HG02840 (cell line): ENCODE results near the gene RTP3.
A peak's percentile ranks its signal among the peaks of the same experiment; 100 is the strongest.
"Not testable (repeated sequence)": the region's sequence is repeated elsewhere in the genome, so short reads cannot be mapped to it uniquely, and the experiment has no call there.

ENCODE experiments used
- ATAC-seq: cut with Tn5 transposase; IDR thresholded peaks from one replicate; pipeline ENCODE4 v1.9.1; 2021; ENCODE audit warnings: mild to moderate bottlenecking, moderate library complexity, moderate number of reproducible peaks; ENCODE audit not compliant: unreplicated experiment, low FRiP score

RTP3 gene

DNA sequence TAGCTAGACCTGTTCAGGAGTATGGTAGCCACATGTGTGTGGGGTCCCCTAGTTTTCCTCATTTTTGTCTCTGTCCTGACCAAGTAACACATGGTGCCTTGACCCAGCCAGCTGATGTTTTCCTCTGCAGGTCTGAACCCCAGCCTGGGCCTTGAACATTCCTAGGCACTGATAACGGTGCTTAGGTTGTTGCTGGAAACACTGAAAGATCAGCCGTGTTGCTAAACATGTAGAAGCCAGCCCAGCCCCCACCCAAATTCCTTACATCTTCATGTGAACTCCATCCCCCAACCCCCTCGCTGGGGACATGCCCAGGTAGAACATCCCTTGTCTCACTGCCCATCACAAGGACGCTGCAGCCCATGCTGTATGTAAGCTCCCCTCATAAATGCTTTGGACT is 18.7 kb downstream of the RTP3 start:
- no peak for ATAC-seq

DNA sequence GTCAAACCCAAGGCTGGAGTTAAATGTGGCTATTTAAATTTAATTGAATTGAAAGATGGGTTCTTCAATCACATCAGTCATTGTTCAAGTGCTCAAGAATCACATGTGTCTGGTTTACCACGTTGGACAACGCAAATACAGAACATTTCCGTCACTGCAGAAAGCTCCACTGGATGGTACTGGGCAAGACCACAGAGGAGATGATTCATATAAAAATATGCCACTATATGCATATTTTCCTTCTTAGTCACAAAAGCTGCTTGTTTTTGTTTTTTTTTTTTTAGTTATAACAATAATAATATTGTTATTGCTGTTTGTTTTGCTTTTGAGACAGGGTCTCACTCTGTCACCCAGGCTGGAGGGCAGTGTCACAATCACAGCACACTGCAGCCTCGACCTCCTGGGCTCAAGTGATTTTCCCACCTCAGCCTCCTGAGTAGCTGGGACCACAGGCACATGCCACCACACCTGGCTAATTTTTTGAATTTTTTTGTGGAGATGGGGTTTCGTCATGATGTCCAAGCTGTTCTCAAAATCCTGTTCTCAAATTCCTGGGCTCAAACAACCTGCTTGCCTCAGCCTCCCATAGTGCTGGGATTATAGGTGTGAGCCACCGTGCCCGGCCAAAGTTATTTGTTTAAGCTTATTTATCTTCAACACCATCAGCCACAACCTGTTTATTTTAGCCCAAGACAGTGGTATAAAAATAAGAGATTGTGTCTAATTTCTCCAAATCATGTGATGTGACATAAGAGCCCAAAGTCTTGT is 19.4 kb downstream of the RTP3 start:
- no peak for ATAC-seq

DNA sequence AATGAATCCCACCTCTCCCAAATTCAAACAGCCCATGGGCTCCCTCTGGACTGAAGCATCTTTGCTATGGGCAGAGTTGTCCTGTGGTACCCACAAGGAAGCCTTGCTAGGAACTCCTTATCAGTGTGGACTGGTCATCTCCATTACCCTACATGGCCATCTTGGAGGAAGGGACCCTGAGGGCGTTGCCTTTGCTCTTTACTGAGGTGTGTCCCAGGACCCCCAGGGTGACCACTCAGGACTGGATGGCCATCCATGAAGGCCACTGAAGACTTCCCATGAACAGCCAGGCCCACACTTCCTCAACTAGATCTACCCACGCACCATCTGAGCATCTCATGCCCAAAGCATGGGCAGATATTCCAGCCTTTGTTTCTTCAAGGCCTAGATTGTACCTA is 20.0 kb downstream of the RTP3 start:
- no peak for ATAC-seq

DNA sequence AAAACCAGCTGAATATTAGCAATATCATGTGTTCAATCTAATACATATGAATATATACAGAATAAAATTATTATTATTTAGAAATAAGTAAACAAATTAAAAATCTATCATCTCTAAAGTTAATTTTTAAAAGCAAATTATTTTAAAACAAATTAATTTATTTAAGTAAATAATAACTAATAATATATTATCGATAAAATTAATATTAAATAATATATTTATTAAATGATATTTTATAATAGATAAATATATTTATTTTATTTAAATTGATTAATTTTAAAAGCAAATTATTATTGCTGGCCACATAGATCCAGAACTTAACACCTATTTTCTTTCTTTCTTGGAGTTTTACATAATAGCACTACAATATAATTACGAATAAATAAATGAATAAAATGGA is 22.2 kb downstream of the RTP3 start:
- ATAC-seq = no peak

DNA sequence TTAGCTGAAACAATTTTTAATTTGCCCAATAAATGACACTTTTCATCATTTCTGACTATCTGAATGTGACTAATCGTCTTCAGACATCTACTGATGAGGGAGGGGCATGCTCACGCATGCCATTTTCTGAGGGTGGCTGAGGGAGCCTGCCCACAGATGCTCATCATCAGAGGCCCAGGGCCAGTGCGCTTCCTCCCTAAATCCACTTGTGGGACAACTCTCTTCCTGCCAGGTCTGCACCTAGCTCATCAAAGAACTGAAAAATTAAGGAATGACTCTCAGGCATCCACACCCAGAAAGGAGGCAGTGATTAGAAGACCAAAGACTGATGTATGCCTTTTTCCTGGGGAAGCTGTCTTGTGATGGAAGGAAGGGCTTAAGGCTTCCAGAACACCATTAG is 22.8 kb downstream of the RTP3 start:
- ATAC-seq = no peak

DNA sequence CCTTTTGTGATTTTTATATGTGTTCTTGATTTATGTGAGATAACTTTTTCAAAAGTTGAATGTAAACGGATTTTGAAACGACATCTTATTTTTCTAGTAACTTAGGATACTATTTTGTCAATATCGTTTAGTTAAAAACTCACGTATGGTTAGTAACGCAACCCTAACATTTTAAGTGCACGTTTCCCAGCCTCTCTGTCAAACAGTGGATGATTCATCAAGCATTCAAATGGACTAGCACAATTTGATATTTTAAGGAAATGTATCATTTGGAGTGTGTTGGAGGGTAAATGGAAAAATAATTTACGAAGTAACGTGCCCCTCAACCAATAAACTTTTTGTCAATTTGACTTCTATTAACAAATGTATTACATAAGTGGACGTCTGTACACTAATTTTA is 23.3 kb downstream of the RTP3 start:
- no peak for ATAC-seq

DNA sequence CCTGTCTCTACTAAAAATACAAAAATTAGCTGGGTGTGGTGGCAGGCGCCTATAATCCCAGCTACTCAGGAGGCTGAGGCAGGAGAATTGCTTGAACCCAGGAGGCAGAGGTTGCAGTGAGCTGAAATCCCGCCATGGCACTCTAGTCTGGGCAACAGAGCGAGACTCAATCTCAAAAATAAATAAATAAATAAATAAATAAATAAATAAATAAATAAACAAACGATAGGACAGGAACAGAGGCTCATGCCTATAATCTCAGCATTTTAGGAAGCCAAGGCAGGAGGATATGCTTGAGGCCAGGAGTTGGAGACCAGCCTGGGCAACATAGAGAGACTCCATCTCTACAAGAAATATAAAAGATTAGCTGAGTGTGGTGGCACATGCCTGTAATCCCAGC is 24.4 kb downstream of the RTP3 start:
- ATAC-seq = not testable (repeated sequence)

DNA sequence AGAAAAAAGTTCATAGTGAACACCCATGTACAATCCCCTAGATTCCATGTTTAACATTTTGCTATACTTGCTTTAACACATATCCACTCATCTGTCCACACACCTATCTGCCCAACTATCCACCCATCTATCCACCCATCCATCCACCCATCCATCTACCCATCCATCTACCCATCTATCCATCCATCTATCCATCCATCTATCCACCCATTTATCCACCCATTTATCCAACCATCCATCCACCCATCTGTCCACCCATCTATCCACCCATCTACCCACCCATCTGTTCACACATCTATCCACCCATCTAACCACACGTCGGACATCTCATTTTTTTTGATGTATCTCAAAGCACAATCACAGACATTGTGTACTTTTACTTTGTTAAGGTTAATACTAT is 25.8 kb downstream of the RTP3 start:
- no peak for ATAC-seq

DNA sequence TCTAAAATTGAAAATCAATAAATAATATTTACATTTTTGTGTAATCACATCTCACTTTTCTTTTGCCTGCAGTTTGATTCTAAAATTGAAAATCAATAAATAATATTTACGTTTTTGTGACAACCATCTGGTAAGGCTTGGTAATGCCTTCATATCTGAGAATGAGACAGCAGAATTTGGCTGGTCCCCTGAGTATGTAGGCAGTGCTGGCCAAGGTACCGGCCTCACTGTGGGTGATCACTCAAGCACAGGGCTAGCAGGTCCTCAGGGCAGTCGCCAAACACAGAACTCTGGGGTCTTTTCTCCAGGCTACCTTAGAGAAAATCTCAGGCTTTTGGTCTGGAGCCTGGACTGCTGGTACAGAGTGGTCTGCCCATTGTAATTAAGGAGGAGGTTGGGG is 26.2 kb downstream of the RTP3 start:
- no peak for ATAC-seq

DNA sequence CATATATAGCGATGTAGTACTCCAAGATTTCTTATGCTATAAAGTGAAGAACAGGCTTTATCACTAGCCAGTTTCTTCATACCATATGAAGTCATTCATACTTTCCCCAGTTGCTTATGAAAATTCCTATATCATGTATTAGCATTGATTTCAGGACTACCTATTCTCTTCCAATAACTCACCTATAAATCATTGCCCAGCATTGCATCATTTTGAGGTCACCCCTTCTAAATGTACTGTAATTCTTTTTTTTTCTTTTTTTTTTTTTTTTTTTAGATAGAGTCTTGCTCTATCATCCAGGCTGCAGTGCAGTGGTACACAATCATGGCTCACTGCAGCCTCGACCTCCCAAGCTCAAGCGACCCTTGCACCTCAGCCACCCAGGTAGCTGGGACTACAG is 27.1 kb downstream of the RTP3 start:
- no peak for ATAC-seq

DNA sequence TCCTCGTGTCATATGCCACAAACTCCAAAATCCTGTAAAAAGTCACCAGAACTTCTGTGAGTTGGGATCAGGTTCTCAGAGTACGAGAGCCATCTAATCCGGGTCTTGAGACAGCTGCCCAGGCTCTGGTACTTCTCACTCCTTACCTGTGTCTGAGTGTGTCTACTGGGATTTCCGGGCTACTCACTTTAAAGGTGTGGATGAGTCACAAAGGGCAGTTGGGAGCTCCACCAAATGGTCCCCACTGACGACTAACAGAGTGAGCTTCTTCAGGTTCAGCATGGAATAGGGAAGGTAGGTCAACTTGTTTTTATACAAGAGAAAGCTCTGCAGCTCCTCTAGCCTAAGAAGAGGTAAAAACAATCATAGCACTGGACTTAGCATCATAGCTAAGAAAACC is 29.5 kb downstream of the RTP3 start:
- ATAC-seq = no peak

DNA sequence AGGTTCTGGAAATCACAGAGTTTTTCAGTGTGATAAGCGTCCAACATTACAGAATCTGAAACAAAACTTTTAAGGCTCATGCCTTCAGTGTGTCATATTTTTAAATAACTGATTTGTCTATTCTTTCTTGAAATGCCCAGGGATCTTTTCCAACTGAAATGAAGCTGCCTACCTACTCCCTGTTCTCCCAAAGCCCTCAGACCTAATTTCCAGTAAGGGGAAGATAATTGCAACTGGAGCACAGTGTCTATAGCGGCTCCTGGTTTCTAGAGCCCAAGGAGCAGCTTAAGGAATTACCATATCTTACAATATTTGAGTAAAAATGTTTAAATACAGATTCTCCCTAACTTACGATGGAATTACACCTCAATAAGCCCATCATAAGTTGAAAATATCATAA is 35.3 kb downstream of the RTP3 start:
- ATAC-seq = no peak

DNA sequence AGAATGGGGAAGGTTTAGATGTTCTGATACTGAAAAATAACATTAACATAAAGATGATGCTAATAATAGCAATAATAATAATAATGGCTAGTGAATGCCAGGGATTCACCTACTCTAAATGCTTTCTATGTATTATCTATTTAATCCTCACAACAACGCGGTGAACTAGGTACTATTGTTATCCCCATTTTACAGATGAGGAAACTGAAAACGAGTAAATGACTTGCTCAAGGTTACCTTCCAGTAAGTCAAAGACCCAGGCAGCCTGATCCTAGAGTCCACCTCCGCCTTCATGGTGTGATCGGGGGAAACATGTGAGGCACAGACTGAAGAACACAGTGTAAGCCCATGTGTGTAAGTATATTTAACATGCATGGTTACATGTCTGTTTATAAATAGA is 38.0 kb downstream of the RTP3 start:
- no peak for ATAC-seq

DNA sequence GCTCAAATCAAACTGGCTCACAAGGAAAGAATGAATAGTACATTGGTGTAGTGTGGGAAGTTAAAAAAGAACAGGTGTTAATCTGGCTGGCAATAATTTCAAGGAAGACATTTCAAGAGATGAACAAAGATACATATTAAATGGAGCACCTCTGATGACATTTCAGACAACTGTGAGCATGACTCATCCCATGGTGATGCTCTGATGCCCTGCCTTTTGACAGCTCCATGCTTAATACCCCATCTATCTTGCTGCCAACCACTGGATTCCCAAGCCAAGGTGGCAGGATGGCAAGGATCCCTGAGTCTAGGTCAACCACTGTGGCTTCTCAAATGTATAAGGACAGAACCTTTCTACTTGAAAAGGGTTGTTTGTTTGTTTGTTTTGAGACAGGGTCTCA is 39.0 kb downstream of the RTP3 start:
- no peak for ATAC-seq

DNA sequence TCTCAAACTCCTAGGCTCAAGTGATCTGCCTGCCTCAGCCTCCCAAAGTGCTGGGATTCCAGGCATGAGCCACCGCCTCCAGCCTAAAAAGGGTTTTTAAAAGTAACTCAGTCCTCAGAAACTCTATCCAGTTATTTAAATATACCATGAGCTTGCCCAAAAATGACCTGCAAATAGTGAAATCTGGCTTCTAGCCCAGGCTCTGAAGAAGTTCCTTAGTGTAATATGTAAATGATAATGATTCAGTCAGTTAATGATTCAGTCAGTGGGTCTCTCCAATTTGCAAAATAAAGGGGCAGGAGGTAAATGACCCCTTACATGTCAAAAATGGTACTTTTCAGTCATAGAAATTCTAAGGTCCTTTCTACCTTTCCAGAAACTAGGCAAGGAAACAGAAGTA is 39.5 kb downstream of the RTP3 start:
- ATAC-seq = no peak

DNA sequence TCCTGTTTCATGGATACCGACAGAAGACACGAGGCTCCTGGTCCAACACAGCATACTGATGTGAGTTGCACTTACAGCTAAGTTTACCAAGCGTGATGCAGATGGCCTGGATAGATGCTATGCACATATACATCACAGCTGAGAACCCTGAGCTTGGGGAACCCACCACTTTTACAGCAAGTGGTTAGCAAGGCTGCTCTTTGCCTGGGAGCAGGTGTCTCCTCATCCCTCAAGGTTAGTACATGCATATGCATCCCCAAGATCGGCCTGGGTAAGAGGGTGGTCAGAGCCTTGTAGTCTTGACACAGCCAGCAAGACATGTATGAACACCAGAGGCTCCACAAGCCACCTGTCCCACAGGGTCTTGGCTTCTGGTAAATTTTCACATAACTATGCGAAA is 40.0 kb downstream of the RTP3 start:
- no peak for ATAC-seq

DNA sequence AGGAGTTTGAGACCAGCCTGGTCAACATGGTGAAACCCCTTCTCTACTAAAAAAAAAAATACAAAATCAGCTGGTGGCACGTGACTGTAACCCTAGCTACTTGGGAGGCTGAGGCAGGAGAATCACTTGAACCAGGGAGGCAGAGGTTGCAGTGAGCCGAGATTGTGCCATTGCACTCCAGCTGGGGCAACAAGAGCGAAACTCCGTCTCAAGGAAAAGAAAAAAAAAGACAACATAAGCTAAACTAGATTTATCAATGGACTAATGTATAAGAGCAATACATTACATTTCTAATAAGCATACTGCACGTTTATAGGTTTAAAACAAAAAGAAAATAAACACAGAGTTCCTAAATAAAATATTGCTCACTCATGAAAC is 40.6 kb downstream of the RTP3 start:
- not testable (repeated sequence) for ATAC-seq

DNA sequence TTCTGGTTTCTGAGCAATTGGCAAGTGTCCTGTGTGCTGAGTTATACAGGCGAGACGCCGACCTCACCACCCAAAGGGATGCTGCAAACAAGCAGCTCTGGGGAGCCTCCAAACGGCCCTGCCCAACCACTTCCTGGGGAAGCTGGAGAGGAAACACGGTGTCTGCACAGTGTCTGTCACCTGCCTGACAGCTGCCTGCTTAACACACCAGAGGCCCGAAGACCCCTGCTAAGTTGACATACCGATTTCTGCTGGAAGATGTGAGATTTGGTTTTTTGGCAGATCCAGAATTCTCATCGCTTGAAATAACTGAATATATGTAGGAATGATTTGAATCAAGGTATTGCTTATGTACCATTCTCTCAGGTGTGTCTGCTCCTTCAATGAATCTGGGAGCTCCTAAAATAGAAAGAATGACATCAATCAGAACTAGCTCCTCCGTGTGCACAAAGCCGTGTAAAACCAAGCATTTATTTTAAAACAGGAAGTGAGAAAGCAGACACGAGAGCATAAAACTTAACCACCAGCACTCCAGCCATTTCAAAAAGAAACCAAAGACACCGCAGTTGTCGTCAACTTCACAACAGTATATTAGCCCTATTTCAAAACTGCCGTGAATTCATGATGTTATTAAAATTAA is 41.1 kb downstream of the RTP3 start:
- peak; percentile 82 for ATAC-seq

DNA sequence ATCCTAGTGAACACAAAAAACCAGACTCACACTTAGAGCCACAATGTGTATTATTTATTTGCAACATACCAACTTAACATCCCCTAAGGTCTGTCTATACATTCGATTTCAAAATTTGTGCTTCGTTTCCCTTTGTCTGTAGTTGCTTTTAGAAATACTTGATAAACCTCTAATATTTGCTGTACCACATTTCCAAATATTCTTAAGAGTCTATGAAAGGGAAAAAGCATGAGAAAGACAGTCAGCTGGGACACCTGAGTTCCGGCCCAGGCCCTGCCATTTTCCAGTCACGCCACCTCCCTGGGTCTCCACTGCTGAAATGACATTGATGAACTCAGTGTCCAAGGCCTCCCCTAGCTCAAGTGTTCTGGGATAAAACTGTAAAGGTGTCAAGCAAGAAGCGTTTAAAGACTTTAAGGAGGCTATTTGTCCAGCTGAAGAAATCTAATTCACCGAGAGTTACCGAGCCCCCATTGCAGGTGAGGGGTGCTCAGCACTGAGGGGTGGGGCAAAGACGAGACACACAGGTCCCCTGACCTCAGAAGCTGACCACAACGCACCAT is 41.7 kb downstream of the RTP3 start:
- no peak for ATAC-seq

DNA sequence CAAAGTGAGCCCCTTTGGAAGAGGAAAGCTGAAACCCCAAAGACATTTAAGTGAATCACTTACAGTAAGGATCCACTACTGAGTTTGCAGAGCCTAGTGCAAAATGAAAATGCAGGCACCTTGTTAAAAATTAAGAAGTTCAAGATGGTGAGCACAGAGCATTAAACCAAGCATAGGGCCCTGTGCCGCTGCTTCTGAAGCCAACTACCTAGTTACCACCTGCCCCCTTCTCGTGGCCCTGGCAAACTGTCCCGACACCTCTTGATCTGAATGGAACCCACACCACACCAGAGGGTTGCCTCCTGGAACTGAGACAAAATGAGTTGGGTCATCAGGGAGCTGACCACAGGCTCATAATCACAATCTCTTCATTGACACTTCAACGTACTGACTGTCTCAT is 42.8 kb downstream of the RTP3 start:
- no peak for ATAC-seq

DNA sequence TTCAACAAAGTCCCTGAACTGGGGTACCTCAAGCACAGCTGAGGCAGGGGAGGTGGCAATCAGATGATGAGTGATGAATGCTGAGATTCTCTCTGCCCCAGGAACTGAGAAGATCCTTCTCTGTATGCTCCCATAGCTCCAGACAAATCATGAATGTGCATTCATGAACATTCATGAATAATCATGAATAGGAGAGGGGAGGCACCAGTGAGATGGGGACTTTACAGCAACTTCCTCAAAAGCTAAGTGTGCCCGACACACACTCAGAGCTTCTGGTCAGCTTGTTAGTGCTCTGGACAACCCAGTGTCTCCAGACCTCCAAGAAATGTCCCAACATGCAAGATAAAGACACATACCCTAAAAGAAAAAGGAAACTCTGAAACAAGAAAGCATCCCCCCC is 44.1 kb downstream of the RTP3 start:
- ATAC-seq = no peak

DNA sequence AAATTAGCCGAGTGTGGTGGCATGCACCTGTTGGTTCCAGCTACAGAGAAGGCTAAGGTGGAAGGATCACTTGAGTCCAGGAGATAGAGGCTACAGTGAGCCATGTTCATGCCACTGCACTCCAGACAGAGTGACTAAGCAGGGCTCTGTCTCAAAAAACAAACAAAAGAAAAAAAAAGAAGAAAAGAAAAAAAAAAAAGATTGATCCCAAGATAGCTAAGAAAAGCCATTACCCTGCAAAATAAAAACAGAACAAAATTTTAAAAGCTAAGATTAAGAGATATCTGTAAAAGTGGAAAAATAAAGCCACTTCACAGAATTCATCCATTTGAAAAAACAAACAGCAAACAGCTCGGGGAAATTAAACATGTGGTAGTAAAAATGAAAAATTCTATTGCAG is 44.6 kb downstream of the RTP3 start:
- no peak for ATAC-seq
